Activated gamma-delta T cell treated with anti-CD3 and anti-CD28 coated beads, Interleukin-2, amount 50 U/mL, for 16 hours (primary cell): ENCODE measurements around the gene NUMA1.

Experiments used
- DNase-seq: peaks from one replicate; pipeline ENCODE4 v3.0.0-alpha.2; 2020; ENCODE audit warnings: low read depth

Gene NUMA1

GRCh38 chr11:72067676-72068075 is 12.7 kb downstream of the NUMA1 start:
- DNase-seq, result no peak

- DNase-seq, result no peak
Measured at GRCh38 chr11:72067266-72067665, 13.1 kb downstream of the NUMA1 start.

- DNase-seq, result no peak
Measured at GRCh38 chr11:72066855-72067254, 13.5 kb downstream of the NUMA1 start.

- DNase-seq, result no peak
Measured at GRCh38 chr11:72061739-72062396, 18.5 kb downstream of the NUMA1 start.

- DNase-seq, result no peak
Measured at GRCh38 chr11:72058416-72059034, 21.8 kb downstream of the NUMA1 start.

- DNase-seq, result no peak
Measured at GRCh38 chr11:72048766-72049460, 31.4 kb downstream of the NUMA1 start.

- no peak for DNase-seq
Measured at GRCh38 chr11:72045849-72046248, 34.5 kb downstream of the NUMA1 start.

GRCh38 chr11:72042064-72042745 is 38.1 kb downstream of the NUMA1 start:
- no peak for DNase-seq

- peak; percentile 30 for DNase-seq
Measured at GRCh38 chr11:72041364-72042063, 38.8 kb downstream of the NUMA1 start.

GRCh38 chr11:72040491-72041363 is 39.6 kb downstream of the NUMA1 start:
- DNase-seq, result peak; percentile 58

- DNase-seq, result no peak
Measured at GRCh38 chr11:72039856-72040401, 40.4 kb downstream of the NUMA1 start.

GRCh38 chr11:72039031-72039855 is 41.1 kb downstream of the NUMA1 start:
- DNase-seq, result no peak

- no peak for DNase-seq
Measured at GRCh38 chr11:72038491-72038890, 41.9 kb downstream of the NUMA1 start.

- DNase-seq, result no peak
Measured at GRCh38 chr11:72037554-72038311, 42.6 kb downstream of the NUMA1 start.

GRCh38 chr11:72036687-72037086 is 43.7 kb downstream of the NUMA1 start:
- no peak for DNase-seq

- no peak for DNase-seq
Measured at GRCh38 chr11:72030472-72031045, 49.8 kb downstream of the NUMA1 start.

GRCh38 chr11:72026090-72026489 is 54.3 kb downstream of the NUMA1 start:
- no peak for DNase-seq

- DNase-seq, result no peak
Measured at GRCh38 chr11:72024069-72024754, 56.1 kb downstream of the NUMA1 start.
